Cardiac muscle cell (in vitro differentiated cells and primary cell): ENCODE measurements around the gene NME9. TPM values are rescaled to one million over a fixed set of nuclear protein-coding genes. Genes with fewer than 3 reads are reported as not detected.
A peak's percentile ranks its signal among the peaks of the same experiment; 100 is the strongest.

ENCODE experiments used
- DNase-seq, 2 donors: peaks; one replicate each; pipeline versions ENCODE4 v3.0.0 to v3.0.0-alpha.2; 2010 to 2017; ENCODE audit warnings: low read depth in 1 of 2, low spot score in 1 of 2
- H3K27ac ChIP-seq: fragments of 200-600 bp; sonication (generic); 2 replicates; pipeline ENCODE4 v1.5.1; 2016
- H3K27me3 ChIP-seq: fragments of 200-600 bp; sonication (generic); 2 replicates; pipeline ENCODE4 v1.6.0; 2016; ENCODE audit warnings: control low read depth
- H3K36me3 ChIP-seq: fragments of 200-600 bp; sonication (generic); 2 replicates; pipeline ENCODE4 v1.5.1; 2016; ENCODE audit warnings: control low read depth
- H3K4me1 ChIP-seq: fragments of 200-600 bp; sonication (generic); 2 replicates; pipeline ENCODE4 v1.8.1; 2017; ENCODE audit warnings: low read depth, mild to moderate bottlenecking, mixed run types
- H3K4me3 ChIP-seq: fragments of 200-600 bp; sonication (generic); 2 replicates; pipeline ENCODE4 v1.5.1; 2016; ENCODE audit warnings: mild to moderate bottlenecking
- H3K9me3 ChIP-seq: fragments of 200-600 bp; sonication (generic); 2 replicates; pipeline ENCODE4 v1.5.1; 2017; ENCODE audit warnings: low read depth, mild to moderate bottlenecking, control low read depth
- polyA plus RNA-seq: library from polyadenylated mRNA; unstranded; fragments of >200 nt; fragmentation: Nextera tagmentation; extraction: Ambion mirVana; gene quantifications from 2 replicates; pipeline ENCODE4 v1.2.1, GENCODE V29; 2016
- total RNA-seq: library from RNA; depleted of rRNA; stranded (reverse); fragments of >200 nt; gene quantifications from 2 replicates; pipeline ENCODE4 v1.2.3, GENCODE V29; 2016
- TF ChIP-seq, protein P1 (sequence below): IDR thresholded peaks from 2 replicates; pipeline ENCODE4 v1.5.1; 2012; ENCODE audit warnings: low read depth, mild to moderate bottlenecking, low read length

NME9 gene
- total and polyA plus RNA-seq, 2 experiments from 2014 or later, result 2.9 to 5.1 TPM

DNA sequence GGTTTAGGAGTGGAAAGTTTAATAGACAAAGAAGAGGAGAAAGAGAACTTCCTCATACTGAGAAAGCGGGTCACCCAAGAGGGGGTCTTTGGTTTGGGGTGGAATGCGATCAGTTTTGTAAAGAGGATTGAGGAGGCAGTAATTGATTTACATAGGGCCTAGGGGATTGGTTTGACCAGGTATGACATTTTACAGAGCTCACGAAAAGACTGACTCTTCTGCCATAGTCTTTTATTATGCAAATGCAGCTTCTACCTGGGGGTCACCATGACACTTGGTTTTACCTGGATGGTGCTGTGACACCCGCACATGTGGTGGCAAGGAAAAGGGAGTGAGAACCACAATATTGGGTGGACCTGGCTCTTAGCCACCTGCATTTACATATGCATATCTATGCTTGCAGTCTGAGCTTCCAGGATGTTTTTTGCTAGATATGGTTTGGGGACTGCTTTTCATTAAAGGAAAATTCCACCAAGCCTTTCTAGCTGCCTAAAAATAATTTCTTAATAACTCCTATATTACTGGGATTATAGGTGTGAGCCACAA lies 6.9 kb upstream of the NME9 start:
- no peak overlapping the region for H3K27ac ChIP-seq
- no peak for DNase-seq
- TF ChIP-seq, protein P1, sequence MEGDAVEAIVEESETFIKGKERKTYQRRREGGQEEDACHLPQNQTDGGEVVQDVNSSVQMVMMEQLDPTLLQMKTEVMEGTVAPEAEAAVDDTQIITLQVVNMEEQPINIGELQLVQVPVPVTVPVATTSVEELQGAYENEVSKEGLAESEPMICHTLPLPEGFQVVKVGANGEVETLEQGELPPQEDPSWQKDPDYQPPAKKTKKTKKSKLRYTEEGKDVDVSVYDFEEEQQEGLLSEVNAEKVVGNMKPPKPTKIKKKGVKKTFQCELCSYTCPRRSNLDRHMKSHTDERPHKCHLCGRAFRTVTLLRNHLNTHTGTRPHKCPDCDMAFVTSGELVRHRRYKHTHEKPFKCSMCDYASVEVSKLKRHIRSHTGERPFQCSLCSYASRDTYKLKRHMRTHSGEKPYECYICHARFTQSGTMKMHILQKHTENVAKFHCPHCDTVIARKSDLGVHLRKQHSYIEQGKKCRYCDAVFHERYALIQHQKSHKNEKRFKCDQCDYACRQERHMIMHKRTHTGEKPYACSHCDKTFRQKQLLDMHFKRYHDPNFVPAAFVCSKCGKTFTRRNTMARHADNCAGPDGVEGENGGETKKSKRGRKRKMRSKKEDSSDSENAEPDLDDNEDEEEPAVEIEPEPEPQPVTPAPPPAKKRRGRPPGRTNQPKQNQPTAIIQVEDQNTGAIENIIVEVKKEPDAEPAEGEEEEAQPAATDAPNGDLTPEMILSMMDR, result no peak
- H3K27me3 ChIP-seq, result no peaks in the 10 kb centered on the region
- no peaks in the 10 kb centered on the region for H3K9me3 ChIP-seq
- no peaks in the 10 kb centered on the region for H3K36me3 ChIP-seq
- H3K4me3 ChIP-seq, result no peak overlapping the region
- H3K4me1 ChIP-seq, result no peaks in the 10 kb centered on the region

DNA sequence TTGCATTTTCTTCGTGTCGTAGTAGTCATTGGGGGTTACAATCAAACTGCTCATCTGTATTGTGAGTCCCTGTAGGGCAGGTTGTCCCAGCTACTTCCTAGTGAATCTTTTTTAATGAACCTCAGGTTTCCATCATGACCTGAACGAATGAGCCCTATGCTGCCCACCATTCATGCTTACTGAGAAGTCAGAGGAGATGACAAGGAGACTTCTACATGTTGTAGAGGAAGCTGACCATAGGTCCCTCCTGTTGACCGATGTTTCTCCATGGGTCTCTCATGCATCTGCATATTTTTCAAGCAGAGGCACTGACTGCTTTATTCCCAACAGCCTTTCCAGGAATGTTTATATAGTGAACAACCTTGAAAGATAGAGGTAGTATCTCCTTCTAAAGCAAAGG lies 5.0 kb upstream of the NME9 start:
- H3K4me1 ChIP-seq, result no peaks in the 10 kb centered on the region
- H3K27me3 ChIP-seq, result no peaks in the 10 kb centered on the region
- H3K27ac ChIP-seq, result no peak overlapping the region
- TF ChIP-seq, protein P1, result no peak
- no peaks in the 10 kb centered on the region for H3K9me3 ChIP-seq
- H3K4me3 ChIP-seq, result no peak overlapping the region
- H3K36me3 ChIP-seq, result no peaks in the 10 kb centered on the region
- DNase-seq, result no peak

DNA sequence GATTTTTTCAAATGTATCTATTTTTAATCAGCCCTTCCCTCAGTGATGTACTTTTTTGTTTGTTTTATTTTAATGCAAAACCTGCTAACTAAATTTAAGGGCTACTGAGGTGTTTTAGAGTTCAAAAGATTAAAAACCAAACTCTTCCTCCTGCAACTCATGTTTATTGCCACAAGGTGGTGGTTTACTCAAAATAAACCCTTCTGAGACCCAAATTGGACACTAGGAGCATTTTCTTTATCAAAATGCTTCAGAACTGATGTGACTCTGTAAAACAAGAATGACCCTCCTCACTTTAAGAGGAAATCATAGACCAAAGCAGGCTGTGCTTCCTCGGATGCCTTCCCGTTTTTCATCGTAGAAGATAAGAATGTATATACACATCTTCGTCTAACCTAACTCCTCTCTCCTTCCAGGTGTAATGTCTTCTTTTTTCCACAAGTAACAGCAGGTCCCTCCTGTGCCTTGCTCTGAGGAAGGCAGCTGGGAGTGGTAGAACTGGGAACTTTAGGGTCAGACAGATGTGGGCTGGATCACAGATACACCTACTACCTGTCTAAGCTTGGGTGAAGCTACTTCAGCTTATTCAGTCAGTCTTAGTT lies 2.9 kb upstream of the NME9 start:
- Histone ChIP-seq H3K27me3 (no peaks in the 10 kb centered on the region), H3K27ac (no peak overlapping the region), H3K4me3 (no peak overlapping the region), H3K36me3 (no peaks in the 10 kb centered on the region), H3K9me3 (no peaks in the 10 kb centered on the region), H3K4me1 (no peaks in the 10 kb centered on the region)
- DNase-seq, result peak; percentile 28 to 68
- TF ChIP-seq, protein P1, result peak; percentile 64

DNA sequence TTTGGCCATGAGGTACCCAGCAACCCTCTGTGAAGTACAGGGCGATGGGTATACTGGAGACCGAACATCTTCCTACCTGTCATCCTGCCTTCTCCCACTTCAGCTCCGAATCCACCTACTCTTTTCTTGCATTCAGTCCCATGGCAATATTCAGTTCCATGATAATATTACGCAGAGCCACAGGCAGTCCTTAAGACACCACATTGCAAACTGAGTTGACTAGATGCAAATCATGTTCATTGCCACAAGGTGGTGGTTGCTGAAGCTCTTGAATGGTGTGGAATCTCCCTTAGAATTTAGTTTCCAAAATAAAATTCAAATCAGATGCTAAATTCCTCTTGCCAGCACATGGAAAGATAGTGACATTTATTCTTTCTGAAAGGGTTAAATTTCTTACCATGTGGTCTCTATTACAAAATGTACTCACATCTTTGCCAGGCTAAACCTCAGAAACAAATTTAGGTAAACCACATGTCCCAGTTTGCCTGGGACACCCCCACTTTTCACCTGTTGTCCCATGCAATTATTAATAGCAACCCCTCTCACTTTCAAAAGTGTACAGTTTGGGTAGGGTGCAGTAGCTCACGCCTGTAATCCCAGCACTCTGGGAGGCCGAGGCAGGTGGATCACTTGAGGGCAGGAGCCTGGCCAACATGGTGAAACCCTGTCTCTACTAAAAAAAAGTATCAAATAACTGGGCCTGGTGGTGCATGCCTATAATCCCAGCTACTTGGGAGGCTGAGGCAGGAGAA lies 1.7 kb upstream of the NME9 start:
- H3K4me3 ChIP-seq, result no peak overlapping the region
- no peaks in the 10 kb centered on the region for H3K36me3 ChIP-seq
- TF ChIP-seq, protein P1, result no peak
- H3K9me3 ChIP-seq, result no peaks in the 10 kb centered on the region
- no peak overlapping the region for H3K27ac ChIP-seq
- no peaks in the 10 kb centered on the region for H3K4me1 ChIP-seq
- no peaks in the 10 kb centered on the region for H3K27me3 ChIP-seq
- DNase-seq, result peak in 1 of 2 donors; percentile 24

DNA sequence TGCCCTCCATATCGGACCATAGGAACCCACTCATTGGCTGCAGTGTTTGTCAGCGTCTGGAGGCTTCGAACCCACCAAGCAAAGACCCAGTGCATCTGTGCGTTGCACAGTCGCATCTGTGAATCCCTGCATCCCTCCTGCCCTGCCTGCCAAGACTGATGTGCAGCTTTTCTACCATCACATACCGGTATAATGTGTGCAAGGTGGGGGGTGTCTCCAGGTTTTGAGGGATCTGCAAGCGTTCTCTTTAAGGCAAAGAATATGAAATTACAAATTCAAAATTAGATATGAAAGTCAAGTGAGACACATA lies 288 bp upstream of the NME9 start:
- Histone ChIP-seq H3K27ac (no peak overlapping the region), H3K4me3 (peak overlapping the region; percentile 68), H3K27me3 (no peaks in the 10 kb centered on the region), H3K9me3 (no peaks in the 10 kb centered on the region), H3K4me1 (no peaks in the 10 kb centered on the region), H3K36me3 (no peaks in the 10 kb centered on the region)
- DNase-seq, result no peak
- TF ChIP-seq, protein P1, result no peak
